GM21367 (cell line): ENCODE measurements around the gene REPS2.

Source experiments
- ATAC-seq: cut with Tn5 transposase; IDR thresholded peaks from one replicate; pipeline ENCODE4 v1.9.1; 2021; ENCODE audit not compliant: unreplicated experiment

REPS2 gene

DNA sequence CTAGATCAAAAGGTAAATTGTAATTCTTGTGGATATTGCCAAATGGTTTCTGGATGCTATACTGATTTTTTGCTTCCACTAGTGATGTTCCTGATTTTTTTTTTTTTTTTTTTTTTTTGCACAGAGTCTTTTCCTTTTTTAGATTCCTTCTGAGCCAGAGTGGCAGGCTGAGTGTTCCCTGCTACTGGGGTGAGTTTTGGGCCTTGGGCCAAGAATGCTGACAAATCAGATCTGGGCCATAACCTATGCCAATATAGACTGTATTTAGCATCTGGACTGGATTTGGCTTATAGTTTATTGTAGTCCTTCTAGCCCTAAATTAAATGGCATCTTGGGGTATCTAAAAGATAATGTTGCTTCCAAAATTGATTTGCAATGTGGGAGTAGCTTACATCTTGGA, 52.8 kb downstream of the REPS2 start:
- no peak for ATAC-seq

DNA sequence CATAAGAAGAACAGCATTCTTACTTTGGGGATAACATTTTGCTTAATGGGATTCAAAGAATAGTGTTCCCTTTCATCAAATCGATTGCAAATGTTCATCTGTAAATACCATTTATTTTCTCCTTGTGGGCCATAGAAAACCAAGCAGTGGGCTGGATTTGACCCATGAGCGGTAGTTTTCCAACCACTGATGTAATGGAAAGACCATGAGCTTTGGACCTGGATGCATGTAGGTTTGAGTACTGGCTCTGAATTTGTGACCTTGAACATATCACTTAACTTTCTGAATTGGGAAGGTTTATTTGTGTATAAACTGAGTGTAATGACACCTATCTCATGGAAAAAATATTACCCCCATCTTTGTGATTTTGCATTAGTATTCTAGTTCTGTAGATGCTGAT, 54.3 kb downstream of the REPS2 start:
- ATAC-seq: no peak

GRCh38 chrX:17005712-17006368, 59.4 kb downstream of the REPS2 start:
- ATAC-seq: no peak

DNA sequence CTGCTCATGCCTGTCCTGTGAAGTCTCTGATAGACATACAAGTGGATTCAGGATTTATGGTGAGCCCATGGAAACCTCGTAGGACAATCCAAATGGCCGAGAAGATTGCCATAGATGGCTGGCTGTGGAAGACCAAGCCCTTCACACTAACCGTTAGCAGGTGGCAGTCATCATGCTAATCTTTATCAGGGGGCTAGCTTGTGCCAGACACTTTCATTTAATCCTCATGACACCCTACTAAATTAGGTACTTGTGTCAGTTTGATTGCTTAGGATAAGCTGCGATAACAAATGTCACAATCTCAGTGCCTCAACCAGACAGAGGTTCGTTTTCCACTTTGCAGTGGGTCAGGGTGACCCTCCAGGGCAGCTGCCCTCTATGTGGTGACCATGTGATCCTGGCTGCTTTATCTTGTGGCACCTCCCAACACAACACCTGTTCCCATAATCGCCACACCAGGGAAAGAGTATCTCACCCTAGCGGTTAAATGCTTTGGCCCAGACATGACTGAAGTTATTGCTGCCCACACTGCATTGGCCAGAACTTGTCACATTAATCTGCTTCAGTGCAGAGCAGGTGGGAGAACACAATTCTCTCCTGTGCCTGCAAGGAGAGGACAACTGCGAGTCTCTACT, 60.8 kb downstream of the REPS2 start:
- ATAC-seq: no peak

GRCh38 chrX:17009856-17010625, 63.6 kb downstream of the REPS2 start:
- no peak for ATAC-seq

DNA sequence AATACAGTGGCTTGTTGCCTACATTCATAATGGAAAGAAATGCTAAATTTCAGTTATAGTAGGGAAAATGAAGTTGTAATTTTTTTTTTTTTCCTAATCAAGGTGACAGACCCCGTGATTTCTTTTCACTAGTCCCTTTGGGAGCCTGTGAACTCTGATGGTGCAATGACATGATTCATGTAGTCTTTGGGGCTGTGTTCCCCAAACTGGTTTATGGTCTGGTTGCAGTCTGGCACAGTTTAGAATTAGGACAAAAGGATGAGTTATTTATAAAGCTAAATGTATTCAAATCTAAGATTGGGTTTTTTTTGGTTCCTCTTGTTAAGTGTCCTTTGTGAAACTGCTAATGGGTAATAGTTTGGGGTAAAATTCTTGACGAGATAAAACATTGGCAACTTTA, 66.0 kb downstream of the REPS2 start:
- ATAC-seq: no peak

DNA sequence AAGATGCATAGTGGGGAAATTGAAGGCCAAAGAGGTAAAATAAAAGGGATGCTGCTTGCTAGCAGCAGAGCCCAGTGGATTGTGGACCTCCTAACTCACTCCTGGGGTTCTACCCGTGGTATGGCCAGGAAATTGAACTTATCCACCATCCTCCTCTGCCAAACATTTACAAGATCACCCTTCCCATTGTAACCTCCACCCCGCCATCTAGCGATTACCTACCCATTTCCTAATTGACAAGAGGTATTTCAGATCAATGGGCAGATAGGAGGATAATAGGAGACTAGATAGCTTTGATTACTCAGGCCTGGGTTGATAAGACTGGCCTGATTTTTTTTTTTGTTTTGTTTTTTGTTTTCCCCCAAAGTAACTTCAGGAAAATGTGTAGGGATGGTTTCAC, 67.8 kb downstream of the REPS2 start:
- ATAC-seq: no peak

GRCh38 chrX:17017134-17017533, 70.7 kb downstream of the REPS2 start:
- ATAC-seq: no peak

DNA sequence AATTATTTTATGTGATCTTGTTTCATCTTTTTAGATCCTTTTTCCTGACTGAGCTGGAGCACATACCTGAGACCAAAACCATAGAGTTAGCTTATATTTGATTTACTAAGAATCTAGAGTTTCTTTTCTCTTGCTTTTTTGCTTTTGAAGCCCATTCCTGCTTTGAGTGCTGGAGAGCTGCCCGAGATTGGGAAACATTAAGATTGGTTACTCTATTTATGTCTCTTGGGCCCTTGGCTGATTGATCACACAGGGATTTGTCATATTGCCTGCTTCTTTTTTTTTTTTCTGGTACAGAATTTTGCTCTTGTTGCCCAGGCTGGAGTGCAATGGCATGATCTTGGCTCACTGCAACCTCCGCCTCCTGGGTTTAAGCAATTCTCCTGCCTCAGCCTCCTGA, 73.9 kb downstream of the REPS2 start:
- ATAC-seq: no peak

GRCh38 chrX:17020851-17021821, 74.7 kb downstream of the REPS2 start:
- no peak for ATAC-seq

GRCh38 chrX:17021851-17022604, 75.6 kb downstream of the REPS2 start:
- no peak for ATAC-seq

GRCh38 chrX:17023661-17024060, 77.2 kb downstream of the REPS2 start:
- ATAC-seq: no peak

DNA sequence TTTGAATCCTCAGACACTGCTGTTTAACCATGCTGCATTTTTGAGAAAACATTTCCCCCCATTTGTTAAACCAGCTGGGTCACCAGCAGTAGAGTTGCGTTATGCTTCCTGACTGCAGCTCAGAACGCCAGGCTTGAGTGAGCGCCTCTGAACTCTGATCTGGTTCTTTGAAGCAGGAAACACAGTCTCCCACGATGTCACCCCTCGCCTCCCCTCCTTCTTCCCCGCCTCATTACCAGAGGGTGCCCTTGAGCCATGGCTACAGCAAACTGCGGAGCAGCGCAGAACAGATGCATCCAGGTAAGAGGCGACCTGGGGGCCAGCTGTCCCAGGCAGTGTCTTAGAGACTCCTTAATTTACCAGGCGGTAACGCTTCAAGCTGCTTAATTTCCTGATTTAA, 78.4 kb downstream of the REPS2 start:
- no peak for ATAC-seq

DNA sequence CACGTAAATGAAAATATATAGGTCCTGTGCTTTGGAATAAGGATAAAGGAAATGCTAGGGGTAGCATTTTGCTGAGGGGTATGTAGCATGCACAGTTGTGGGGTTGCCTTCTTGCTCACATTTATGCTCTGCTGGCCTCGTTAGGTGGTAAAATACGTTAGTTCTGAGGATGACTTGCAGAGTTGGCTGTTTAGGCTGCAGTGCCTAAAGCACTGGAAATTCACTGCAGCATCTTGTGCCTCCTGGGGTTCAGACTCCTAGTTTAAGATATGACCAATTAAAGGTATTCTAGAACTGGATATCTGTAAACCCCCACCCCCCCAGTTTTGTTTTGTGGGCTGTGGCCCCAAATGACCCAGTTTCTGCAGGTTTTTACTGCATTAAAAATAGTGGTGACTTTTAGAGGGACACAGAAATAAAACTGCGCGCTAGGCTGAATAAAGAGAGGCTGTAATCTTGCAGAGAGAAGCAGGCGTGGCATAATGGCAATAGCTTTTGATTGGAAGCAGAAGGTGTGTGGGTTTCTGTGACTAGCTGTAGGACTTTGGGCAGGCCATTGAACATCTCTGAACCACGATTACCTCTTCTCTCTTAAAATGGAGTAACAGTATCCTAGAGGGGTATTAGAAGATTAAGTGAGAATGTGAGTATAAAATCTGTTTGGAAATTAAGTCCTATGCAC, 79.3 kb downstream of the REPS2 start:
- no peak for ATAC-seq

DNA sequence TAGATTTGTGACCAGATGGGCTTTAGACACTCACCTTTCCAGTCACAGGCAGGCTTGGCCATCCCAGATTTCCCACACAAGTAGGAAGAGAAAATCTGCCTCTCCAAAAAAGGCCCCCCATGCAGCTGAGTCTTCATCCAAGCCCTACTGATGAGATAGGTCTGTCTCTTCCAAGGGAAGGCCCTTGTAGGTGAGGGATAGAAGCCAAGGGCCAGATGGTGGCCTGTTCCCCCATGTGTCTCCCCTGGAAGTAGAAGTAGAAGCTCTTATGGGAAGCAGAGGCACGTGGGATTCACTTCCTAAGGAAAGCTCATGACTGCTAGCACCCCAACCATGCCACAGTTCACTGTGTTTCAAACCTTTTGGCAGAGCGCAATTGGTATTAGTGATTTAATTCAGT, 81.5 kb downstream of the REPS2 start:
- no peak for ATAC-seq

DNA sequence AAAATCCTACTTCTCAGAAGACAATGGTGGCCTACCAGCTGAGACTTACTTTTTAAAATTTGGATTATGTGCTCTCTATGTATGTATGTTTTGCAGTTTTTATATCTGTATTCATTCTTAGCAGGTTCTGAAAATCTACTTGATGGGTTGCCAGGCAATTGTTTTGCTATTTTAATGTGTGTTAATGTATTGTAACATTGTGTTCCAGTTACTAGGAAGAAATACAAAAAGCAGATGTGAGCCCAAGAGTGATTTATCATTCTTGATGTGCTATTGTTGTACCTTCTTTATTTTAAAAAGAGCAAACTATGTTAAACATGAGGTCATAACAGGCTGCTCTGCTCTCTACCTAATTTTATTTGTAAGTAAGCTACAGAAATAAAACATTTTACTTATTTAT, 81.9 kb downstream of the REPS2 start:
- no peak for ATAC-seq

- ATAC-seq: no peak
These were observed 83.6 kb downstream of the REPS2 start for GRCh38 chrX:17030092-17030491.

DNA sequence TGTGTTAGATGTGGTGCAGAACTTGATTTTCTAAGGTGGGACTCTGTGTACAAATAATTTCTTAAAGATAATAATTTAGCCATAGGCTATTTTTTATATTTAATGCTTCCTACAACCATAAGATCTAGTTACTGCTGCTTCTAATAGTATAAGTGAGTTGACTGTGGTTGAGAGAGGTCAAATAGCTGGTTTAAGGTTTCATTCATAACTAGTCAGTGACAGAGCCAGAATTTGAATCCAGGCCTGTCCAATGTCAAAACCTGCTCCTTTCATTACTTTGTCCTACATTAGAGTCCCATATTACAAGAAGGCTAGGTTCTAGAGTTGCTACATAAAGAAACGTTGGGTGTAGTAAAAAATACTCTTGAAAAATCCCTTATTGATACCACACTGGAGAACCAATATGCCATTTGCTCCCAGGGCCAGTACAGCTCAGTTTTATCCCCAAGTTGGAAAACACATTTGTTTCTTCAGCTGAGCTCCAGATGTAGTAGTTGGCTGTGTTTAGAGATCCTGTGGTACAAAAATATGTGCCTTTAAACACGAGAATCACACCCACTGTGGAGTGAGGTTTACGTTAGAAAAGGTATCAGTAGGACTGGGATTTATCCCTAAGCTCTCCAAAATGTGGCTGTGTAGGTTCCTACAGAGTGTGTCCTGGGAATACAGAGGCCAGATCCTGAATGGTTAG, 84.3 kb downstream of the REPS2 start:
- no peak for ATAC-seq

GRCh38 chrX:17031827-17032226, 85.4 kb downstream of the REPS2 start:
- no peak for ATAC-seq
